Right lobe of liver (tissue), 6 donors: ENCODE data around the gene IGF2BP2. TPM values are rescaled to one million over a fixed set of nuclear protein-coding genes. Genes with fewer than 3 reads are reported as not detected.

Experiments used
- ATAC-seq, 4 donors: fragments of 200-7000 bp; cut with Tn5 transposase; one replicate each; pipeline ENCODE4 v1.9.1; 2020; ENCODE audit warnings: mild to moderate bottlenecking in 4 of 4, moderate library complexity in 4 of 4
- DNase-seq, 3 donors: peaks; one replicate each; pipeline ENCODE4 v3.0.0-alpha.2; 2020
- H3K27ac ChIP-seq, 3 donors: fragments of 200-600 bp; one replicate each; pipeline ENCODE4 v1.8.0; 2022
- H3K27me3 ChIP-seq, 2 donors: fragments of 200-600 bp; one replicate each; pipeline ENCODE4 v1.8.0; 2022
- H3K36me3 ChIP-seq, 4 donors: fragments of 200-600 bp; sonication (generic) in 1 of 4; one replicate each; pipeline versions ENCODE4 v1.5.1 to v1.8.0; 2017 to 2022; ENCODE audit warnings: control low read depth in 1 of 4
- H3K4me1 ChIP-seq, 4 donors: fragments of 200-600 bp; sonication (generic) in 1 of 4; one replicate each; pipeline versions ENCODE4 v1.5.1 to v1.8.0; 2017 to 2022; ENCODE audit warnings: control low read depth in 1 of 4
- H3K4me3 ChIP-seq, 3 donors: fragments of 200-600 bp; one replicate each; pipeline ENCODE4 v1.8.0; 2022
- H3K9me3 ChIP-seq, 4 donors: fragments of 200-600 bp; sonication (generic) in 1 of 4; one replicate each; pipeline versions ENCODE4 v1.5.1 to v1.8.0; 2017 to 2022; ENCODE audit warnings: control low read depth in 1 of 4
- CTCF ChIP-seq, 4 donors: fragments of 200-600 bp in 3 of 4; fragments of 450-650 bp in 1 of 4; IDR thresholded peaks; one replicate each; pipeline versions ENCODE4 v1.5.1 to v1.8.0; 2016 to 2022; ENCODE audit warnings: antibody characterized with exemption in 4 of 4, mild to moderate bottlenecking in 2 of 4
- POLR2A ChIP-seq: fragments of 450-650 bp; IDR thresholded peaks from one replicate; pipeline ENCODE4 v1.6.1; 2017; ENCODE audit warnings: antibody characterized with exemption, mild to moderate bottlenecking
- WGBS: methylation state at CpG from one replicate; pipeline ENCODE4 v1.1.6; 2018; ENCODE audit warnings: low coverage, low lambda C conversion rate; ENCODE audit not compliant: insufficient coverage; ENCODE audit errors: missing lambda C conversion rate; 5-methylcytosine and 5-hydroxymethylcytosine counted together
- intact Hi-C, 2 donors: fragments of 100-400 bp; cut with DNase I; formaldehyde crosslinking; loops; one replicate each; pipeline versions ENCODE4 v1.11.2 to v1.14.1; 2022
- total RNA-seq, 6 experiments: library from RNA; depleted of rRNA in 2 of 6; stranded (reverse); fragments of >200 nt in 2 of 6; fragmentation: NEBNext Ultra II Directional in 3 of 6; extraction: Animal tissue kit (Norgen Biotek cat#: 25700) in 3 of 6; gene quantifications; one replicate each; pipeline versions ENCODE4 v1.1.0 to v1.2.4, GENCODE V29; 2016 to 2023
- donor health status: DM: no; HTN: yes; CAD: no.
- donor health status: DM: no; HTN: no; CAD: no.
- donor health status: DM: no; HTN: no; CAD: no.
- donor health status: DM: no; HTN: yes; CAD: no.
- donor health status: DM: no; HTN: yes; CAD: no.

IGF2BP2 gene
- total RNA-seq, 6 experiments from 2014 or later = 0.99 to 3.0 (median 1.8) TPM

GRCh38 chr3:185823078-185824044 lies 1.5 kb downstream of the IGF2BP2 start:
- Histone ChIP-seq H3K4me1 (peaks cover 0 to 18% (median 4%) of the 10 kb centered on the region in 4 donors), H3K9me3 (no peaks in the 10 kb centered on the region), H3K27ac (peak overlapping the region; percentile 36 to 68 (median 58)), H3K27me3 (peaks cover 3 to 42% of the 10 kb centered on the region in 2 donors), H3K36me3 (no peaks in the 10 kb centered on the region), H3K4me3 (peak overlapping the region; percentile 41 to 54 (median 48))
- no peak for TF ChIP-seq CTCF (IDR thresholded peaks at IDR 0.05)
- no peak for TF ChIP-seq POLR2A
- intact Hi-C loops = no loop called here
- ATAC-seq (peak; percentile 51 to 58 (median 54)), DNase-seq (peak; percentile 52 to 55 (median 55))
- 2% methylated on average over 34 of the region's 84 CpGs for WGBS

GRCh38 chr3:185822221-185823000 lies 2.4 kb downstream of the IGF2BP2 start:
- Histone ChIP-seq H3K4me1 (peaks cover 0 to 18% (median 4%) of the 10 kb centered on the region in 4 donors), H3K27ac (peak overlapping the region in 1 of 3 donors; percentile 68), H3K27me3 (peaks cover 3 to 42% of the 10 kb centered on the region in 2 donors), H3K9me3 (no peaks in the 10 kb centered on the region), H3K36me3 (no peaks in the 10 kb centered on the region), H3K4me3 (peak overlapping the region; percentile 41 to 54 (median 48))
- ATAC-seq (no peak), DNase-seq (no peak)
- WGBS = 17% methylated on average over 9 of the region's 9 CpGs
- TF ChIP-seq CTCF (IDR thresholded peaks at IDR 0.05) = no peak
- intact Hi-C loops = no loop called here

- no peak for ATAC-seq
Observed at GRCh38 chr3:185820973-185821758, 3.7 kb downstream of the IGF2BP2 start.

More at GRCh38 chr3:185820973-185821758, 3.7 kb downstream of the IGF2BP2 start:
- Histone ChIP-seq H3K4me1 (peaks cover 0 to 18% (median 4%) of the 10 kb centered on the region in 4 donors), H3K27me3 (peaks cover 3 to 40% of the 10 kb centered on the region in 2 donors), H3K36me3 (no peaks in the 10 kb centered on the region), H3K4me3 (no peak overlapping the region), H3K9me3 (no peaks in the 10 kb centered on the region), H3K27ac (no peak overlapping the region)
- DNase-seq = no peak
- intact Hi-C loops = no loop called here
- no peak for TF ChIP-seq POLR2A
- TF ChIP-seq CTCF (IDR thresholded peaks at IDR 0.05) = no peak
- WGBS = 68% methylated on average over 6 of the region's 6 CpGs
